ENCODE measurements around the gene TFF1.

Gene TFF1

DNA sequence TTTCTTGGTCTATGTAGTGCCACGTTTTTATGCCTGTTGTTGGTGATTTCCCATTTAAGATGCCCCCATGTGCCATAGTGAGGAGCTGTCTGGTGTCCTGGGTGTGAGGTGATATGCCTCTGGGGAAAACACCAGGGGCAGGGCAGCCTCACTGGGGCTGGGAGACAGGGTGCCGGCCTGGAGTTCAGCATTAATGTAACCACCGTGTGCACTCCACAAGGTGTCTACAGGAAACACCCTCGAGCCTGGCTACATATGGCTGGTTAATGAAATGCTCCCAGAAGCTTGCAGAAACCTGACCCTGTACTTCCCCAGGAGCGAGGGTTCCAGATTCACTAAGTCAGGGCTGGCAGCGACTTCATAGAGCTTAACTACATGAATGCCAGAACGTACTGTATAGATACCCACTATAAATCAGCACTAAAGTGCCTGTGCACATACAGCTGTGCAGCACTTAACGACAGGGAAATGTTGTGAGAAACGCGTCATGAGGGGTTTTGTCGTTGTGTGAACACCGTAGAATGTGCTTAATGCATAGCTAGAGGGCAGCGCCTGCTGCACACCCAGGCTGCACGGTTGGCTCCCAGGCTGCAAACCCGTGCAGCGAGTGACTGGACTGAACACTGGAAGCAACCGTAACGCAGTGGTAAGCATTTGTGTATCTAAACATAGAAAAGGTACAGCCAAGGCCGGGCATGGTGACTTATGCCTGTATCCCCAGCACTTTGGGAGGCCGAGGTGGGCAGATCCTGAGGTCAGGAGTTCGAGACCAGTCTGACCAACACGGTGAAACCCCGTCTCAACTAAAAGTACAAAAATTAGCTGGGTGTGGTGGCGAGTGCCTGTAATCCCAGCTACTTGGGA lies 25.9 kb downstream of the TFF1 start:
- DNase-seq: no peak

DNA sequence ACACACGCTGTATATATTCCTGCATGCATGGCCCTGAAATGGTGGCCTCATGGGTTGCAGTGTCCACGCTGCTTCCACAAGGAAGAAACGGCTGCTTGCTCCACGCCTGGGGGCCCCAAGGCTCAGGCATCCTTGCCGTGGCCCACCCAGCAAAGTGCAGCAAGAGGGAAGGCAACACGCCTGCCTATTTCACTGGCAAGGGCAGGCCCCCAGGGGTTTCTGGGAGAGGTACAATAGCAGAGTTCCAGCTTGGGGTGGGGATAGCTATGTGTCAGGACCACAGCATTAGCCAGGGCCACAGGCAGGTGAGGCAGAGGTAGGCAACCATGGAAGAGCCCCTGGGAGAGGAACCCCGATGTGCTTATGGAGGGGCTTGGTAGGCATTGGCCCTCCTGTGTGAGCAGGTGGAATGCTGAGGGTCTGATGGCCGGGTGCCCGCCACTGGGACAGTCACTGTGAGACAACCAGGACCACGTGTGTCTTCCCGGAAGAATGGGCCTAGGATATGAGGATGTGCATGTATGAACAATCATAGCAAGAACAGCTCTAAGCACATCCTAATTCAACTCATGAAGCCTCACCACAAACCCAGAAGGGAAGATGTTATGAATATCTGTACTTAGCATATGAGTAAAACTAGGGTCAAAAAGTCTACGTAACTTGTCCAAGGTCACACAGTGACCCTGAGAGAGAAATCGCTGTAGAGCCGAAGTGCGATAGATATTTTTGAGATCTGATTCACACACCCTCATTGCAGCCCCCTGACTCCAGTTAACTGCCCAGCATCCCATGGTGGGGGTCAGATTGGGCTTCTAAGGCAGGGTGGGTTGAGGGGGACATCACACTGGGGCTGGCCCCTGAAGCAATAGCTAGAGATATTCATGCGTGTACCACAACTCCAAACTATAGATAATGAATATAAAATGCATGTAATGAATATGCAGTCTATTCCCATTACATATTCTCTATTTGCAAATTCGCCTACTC lies 27.3 kb downstream of the TFF1 start:
- DNase-seq: no peak

DNA sequence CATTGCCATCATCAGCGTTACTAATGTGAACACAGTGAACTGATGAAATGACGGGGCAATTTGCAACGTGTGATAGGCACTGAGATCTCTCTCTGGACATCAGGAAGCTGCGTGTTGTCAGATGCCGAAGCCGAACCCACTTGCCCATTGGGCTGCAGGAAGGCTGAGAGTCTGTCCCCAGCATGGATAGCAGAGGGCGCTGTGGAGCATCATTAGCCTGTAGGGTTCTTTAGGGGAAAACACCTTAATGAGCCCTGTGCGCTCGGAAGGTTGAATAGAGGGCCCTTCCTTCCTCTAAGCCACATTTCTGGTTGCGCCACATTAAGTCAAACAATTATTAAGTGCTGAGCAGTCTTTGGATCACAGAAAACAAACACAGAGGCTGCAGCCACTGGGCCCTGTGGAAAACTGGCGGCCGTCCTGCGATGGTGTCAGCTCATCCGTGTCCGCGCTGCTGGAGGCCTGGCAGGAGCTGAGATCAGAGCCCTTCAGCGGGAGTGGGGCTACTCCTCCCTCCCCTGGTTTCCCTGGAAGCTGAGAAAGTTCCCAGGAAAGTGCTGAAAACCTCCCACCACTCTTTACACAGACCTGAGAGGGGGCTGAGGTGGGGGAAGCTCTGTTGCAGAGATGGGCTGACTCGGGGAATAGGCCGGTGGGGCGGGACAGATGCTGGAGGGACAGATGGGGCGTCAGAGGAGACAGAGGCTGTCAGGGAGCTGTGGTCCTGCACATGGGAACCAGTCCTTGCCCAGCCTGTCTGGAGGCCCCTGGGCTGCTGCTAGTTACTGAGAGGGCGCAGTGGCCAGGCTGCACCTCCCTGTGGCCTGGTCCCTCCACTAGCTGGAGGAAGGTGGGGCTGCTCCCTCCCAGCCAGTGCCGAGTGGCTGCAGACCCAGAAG lies 28.3 kb downstream of the TFF1 start:
- DNase-seq: peak; percentile 73

DNA sequence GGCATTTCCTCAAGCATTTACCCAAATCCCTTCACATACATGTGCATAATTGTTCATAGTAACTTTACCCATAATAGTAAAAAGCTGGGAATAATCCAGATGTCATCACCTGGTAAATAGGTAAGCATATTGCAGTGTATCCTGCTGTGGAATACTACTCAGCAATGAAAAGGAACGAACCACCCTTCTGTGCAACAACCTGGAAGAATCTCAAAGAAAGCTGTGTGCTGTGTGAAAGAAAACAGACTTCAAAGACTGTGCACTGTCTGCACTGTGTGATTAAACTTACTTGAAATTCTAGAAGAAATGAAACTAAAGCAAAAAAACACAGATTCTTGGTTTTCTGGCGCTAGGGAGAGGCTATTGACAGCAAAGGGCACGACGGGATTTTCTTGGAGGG lies 29.1 kb downstream of the TFF1 start:
- DNase-seq: no peak

DNA sequence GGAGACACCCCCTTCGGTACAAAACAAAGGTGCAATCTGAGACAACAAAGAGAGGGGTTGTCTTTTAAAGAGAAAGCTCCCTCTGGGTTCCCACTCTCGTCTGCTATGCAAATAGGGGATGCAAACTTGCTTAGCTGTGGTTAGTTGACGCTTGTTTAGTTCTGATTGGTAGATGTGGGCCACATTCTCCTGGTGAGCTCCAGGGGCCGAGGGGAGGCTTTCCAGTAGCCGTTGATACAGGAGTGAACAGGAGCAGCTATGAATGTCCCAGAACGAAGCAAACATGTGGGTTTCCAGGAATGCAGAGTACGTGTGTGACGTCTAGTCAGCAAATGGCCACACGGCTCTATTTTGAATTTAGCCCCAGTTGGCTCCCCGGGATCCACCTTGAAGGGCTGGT lies 30.3 kb downstream of the TFF1 start:
- DNase-seq: no peak

DNA sequence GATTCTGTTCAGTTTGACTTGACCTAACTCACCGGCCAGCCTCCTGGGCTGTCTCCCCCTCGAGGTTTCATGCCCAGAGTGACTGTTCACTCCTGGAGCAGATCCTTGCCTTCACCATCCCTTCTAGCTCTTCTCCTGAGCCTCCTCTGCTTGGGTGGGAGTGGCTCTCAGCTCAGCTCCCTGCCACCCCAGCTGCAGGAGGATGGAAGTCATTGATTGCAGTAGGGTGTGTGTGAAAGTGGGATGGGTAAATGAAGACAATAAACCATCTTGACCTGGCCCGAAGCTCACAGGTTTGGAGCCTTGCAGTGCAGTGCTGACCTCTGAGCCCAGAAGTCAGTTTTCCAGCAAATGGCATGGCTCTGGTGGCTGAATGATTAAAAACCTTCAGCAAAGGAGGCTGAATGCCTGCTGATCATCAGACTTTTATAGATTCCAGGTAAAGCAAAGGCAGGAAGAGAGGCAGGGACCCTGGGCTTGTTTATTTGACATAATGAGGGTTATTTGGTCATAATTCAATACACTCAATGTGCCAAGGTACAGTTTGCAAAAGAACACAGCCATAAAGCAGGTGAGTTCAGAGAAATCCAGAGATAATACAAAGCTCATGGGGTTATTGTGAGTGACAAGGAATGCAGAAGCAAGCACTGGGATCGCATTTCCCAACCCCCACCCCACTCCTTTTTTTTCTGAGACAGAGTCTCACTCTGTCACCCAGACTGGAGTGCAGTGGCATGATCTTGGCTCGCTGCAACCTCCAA lies 33.6 kb downstream of the TFF1 start:
- no peak for DNase-seq

DNA sequence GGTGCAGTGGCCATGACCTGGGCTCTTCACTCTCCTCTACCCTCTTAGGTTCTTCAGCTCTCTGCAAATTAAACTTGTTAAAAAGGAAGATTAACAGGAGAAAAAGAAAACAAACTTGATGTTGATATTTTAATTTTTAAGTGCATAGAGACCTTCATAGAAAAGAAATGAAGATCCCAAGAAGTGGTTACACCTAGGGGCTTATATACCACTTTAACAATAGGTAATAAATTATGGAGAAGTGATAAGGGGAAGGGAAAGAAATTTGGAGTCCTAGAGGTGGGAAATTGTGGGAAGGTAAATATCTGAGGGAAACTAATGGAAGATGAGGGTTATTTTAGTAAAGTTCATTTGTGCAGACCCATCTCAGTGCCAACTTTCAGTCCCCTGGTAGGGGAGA lies 34.7 kb downstream of the TFF1 start:
- no peak for DNase-seq

DNA sequence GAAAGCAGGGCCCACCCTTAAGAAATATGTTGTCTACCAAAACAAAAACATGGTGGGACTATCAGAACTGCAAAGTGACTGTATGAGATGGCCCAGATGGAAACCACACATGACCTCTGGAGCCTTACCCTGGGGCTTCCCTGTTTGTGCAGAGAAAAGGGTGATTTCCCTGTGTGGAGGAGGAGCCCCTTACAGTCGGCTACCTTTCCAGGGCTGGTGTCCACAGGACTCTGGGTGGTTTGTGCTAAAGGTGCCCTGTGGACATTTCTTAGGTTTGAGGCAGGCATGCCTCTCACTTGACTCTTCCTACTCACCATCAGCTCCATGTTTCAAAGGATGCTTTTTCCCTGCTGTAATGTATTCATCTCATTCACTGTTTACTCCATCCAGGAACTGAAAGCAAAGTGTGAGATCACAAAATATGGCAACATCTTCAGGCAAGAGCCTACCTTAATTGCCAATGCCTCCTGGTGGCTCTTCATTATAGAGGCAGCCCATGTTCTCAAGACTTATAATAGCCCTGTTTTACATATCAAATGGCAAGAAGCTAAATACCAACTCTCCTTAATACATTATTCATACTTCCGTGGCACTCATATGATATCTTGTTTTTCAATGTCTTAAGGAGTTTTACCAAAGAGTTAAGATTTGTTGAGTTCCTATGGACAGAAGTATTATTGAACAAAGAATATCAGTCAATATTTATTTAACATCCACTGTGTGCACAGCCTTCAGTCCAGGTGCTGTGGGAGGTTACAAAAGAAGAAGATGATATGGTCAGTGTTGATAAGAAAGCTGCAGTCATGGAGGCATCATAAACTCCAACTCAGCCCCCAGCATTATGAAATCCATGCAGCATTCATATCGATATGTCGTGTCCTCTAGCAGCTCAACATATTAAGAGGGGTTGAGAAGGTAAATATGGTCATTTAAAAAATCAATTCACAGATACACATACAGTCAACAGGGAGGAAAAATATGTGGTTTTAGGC lies 35.7 kb downstream of the TFF1 start:
- DNase-seq: no peak

DNA sequence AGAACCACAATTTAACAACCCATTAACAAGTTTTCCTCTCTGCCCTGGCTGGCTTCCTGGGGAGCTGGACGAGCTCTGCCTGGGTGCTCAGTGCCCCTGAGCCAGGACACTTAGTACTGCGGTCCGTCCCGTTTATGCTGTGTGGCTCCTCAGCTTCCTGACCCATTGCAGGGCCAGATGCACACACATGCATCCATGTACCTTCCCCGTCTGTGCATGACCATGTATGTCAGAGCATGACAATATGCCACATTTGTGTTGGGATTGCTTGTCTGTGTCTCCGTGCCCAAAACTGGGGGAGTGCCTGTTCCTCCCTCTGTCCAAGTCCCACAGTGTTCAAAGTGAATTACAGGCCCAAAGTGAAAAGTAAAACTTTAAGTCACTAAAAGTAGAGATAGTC lies 41.4 kb downstream of the TFF1 start:
- DNase-seq: no peak

DNA sequence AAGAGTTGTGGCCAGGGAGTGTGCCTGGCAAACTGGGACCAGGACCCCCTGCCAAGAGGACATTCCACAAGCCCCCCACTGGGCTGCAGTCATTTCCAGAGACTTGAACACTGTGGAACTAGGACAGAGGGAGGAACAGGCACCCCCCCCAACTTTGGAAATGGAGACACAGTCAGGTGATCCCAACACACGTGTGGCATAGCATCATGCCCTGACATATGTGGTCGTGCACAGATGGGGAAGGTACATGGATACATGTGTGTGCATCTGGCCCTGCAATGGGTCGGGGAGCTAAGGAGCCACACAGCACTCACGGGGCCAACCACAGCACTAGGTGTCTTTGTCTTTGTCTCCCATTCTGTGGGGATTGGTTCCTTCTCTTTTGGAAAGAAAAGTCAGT lies 44.5 kb downstream of the TFF1 start:
- no peak for DNase-seq

DNA sequence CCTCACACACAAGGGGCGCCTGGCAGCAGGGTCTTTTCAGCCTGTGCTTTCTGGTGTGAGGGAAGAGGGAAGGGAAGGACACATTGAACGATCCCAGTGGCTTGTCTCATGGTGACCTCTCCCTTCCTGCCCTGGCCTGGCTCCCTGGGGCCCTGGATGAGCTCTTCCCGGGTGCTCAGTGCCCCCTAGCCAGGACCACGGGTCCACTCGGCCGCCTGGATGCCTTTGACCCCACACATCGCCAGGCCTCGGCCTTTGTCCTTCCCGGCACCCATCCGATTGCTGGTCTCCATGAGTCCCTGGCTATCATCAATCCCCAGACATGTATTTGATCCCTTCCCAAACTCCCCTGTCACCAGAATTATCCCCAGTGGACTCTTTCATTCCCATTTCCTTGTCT lies 45.1 kb downstream of the TFF1 start:
- no peak for DNase-seq

DNA sequence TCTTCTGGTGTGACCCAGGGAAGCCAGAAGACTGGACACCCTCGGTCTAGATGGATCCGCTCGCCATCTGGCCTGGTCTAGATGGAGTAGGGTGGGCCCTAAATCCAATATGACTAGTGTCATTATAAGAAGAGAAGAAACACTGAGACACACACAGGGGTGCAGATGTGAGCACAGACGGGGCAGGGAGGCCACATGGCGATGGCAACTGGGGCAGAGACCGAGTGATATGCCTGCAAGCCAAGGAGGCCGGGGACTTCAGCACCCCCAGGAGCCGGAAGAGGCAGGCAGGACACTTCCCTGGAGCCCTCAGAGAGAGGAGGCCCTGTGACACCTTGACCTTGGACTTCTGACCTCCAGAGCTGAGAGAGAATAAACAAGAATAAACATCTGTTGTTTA lies 45.5 kb downstream of the TFF1 start:
- DNase-seq: no peak

DNA sequence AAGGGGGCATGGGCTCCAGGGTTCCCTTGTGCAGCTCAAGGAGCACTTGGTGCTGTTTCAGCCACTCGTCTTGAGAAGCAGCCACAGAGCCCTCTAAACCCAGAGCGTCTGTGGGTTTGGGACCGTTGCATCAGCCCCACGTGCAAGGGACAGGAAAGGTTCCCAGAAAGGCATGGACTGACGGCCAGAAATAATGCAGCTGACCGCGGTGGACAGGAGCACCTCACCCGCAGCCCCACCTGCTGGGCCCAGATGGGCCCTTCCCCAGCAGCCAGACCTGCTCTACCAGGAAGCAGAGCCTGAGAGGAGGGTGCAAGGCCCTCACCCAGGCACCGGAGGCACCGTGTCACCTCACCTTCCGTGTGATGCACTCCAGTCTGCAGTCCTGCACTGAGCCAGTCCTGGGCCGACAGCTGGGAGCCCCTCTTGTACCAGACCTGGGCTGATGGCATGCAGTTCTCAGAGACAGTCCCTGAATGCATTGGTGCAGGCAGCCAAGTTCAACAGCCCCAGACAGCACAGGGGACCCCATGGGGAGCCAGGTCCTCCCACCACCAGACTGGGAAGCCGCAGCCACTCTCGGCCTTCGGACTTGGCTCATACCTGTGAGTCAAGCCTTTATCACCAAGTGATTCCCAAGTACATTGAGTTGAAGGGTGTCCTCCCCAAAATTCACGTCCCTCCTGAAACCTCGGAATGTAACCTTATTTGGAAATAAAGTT lies 46.3 kb downstream of the TFF1 start:
- no peak for DNase-seq

DNA sequence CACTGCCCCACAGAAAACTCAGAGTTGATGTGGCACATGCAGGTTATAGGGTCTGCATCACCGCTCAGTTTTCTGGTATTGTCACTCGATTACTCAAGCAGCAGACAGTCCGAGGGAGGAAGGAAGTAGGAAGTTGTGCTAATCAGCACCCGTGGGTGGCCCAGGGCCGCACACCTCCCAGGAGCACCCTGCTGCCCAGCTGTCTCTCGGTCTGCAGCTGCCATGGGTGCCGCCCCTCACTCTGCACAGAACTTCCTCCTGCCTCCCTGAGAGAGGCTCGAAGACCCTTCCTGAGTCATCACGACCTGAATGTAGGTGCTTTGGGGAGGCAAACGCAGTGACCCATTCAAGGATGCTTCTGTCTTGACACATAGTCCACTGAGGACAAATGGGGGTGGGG lies 47.0 kb downstream of the TFF1 start:
- peak; percentile 53 for DNase-seq

DNA sequence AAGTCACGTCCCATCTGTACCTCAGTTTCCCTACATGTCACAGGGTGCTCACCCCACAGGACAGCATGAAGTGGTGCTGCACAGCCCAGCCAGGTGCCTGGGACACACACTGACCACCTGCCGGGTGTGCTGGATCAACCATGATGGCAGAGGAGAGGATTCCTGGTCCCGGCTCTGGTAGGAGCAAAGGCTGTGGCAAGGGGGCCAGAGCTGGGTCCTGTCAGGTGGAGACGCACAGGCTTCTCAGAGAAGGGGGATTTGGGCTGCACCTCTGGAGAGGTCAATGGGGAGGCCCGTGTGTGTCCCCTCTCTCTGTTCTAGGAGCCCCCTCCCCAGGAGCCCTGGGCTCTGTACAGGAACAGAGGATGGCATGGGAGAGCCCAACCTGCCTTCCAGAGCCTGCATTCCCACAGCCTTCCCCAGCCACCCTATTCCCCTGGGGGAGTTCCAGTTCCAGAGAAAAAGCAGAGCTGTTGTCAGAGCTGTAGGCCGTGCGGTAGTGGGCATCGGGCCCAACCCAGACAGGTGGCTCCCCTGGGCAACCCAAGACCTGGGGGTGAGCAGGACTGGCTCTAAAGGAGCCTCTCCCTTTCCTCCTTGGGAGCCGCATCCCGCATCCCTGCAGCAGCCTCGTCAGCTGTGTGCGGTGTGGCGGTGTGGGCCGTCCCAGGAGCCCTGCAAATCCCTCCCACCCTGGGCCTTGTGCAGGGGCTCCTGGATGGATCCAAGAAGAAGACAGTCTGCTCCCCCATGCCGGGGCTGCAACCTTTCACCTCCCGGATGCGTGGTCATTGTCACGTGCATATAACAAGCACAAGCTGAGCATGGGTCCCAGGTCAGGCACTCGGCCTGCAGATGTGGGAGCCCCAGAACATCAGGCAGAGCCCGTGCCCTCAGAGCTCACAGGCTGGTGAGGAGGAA lies 48.2 kb downstream of the TFF1 start:
- no peak for DNase-seq

DNA sequence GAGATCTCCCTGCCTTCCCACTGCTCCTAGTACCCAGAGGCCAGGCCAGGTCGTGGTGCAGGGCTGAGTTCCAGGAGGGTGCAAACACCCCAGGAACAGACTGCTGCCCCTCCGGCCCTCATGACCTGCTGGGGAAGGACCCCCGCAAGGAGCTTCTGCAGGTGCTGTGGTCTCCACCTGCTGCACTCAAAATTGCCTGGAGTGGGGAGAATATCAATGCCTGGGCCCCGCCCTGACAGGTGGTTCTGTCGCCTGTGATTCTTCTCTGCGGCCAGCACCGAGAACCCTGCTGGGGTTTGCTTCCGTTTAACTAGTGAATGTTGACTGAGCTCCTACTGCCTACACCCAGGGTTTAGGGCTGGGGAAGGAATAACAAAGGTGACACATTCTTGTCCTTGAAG lies 49.0 kb downstream of the TFF1 start:
- no peak for DNase-seq

DNA sequence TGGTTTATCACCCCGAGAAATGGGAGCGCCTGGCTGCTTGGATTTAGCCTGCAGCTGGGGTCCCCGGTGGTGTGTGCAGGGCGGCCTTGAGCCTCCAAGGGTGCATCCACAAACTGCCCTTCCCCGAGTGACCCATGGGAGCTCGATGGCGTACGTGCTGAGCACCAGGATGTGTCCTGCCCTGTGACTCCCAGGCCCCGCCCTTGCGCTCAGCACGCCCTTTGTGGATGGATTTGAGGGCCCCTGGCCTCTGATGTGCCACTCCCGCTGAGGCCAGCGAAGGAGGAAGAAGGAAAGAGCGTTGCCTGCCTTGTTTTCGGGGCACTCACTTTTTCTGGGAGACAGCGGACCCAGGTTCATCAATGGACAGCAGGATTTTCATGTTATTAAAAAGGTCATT lies 49.4 kb downstream of the TFF1 start:
- DNase-seq: no peak

DNA sequence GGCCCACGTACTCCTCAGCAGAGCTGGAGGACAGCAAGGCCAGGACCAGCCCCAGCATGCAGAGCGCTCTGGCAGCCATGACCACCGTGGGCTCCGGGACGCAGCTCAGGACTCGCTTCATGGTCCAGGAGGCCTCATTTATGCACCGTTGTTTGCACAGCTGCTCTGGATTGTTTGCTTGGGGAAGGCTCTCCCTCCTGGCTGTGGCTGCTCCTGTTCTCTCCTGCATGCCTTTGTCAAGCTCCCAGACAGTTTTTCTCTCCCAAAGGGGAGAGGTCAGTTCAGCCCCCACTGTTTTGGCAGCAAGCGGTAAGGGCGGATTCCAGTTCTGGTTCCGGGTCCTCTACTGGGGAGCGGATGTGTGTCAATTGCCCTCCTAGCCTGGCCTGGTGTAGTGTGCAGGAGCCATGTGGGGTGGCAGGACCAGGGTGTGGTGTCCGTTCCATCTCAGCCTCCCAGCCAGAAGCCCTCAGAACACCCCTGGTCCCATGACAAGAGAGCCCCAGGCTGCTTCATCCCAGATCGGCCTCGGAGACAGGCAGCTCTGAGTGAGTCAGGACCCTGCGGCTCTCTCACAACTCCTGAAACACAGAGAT lies 50.9 kb downstream of the TFF1 start, which contains the start of gene TFF3:
Gene TFF3 (minus strand): TSS at position 114 of the 596 bp plus-strand sequence. CDS start 35 bp downstream, at position 79.
- DNase-seq: no peak

Measured in suppressor macrophage treated with lipopolysaccharide for 4 hours (primary cell).